Esophagus (tissue), 2 donors: ENCODE results near the gene MICAL3. TPM values are rescaled to one million over a fixed set of nuclear protein-coding genes. Genes with fewer than 3 reads are reported as not detected.
A peak's percentile ranks its signal among the peaks of the same experiment; 100 is the strongest.
"Not testable (repeated sequence)": the region's sequence is repeated elsewhere in the genome, so short reads cannot be mapped to it uniquely, and the experiment has no call there.

ENCODE experiments used
- H3K27ac ChIP-seq, 2 donors: one replicate each; pipeline ENCODE4 v1.5.1; 2013; ENCODE audit warnings: low read depth in 2 of 2, mild to moderate bottlenecking in 2 of 2, inconsistent platforms in 1 of 2, low read length in 1 of 2, moderate library complexity in 1 of 2
- H3K27me3 ChIP-seq, 2 donors: one replicate each; pipeline ENCODE4 v1.6.1; 2013; ENCODE audit warnings: low read length in 2 of 2, control low read depth in 1 of 2, mild to moderate bottlenecking in 1 of 2; ENCODE audit not compliant: insufficient read depth in 2 of 2, control insufficient read depth in 1 of 2
- H3K36me3 ChIP-seq, 2 donors: one replicate each; pipeline ENCODE4 v1.6.1; 2013; ENCODE audit warnings: low read length in 1 of 2; ENCODE audit not compliant: control insufficient read depth in 2 of 2, insufficient read depth in 2 of 2
- H3K4me1 ChIP-seq, 2 donors: one replicate each; pipeline ENCODE4 v1.6.1; 2013; ENCODE audit warnings: low read length in 1 of 2; ENCODE audit not compliant: control insufficient read depth in 2 of 2, insufficient read depth in 2 of 2
- H3K4me3 ChIP-seq, 2 donors: one replicate each; pipeline ENCODE4 v1.5.1; 2013; ENCODE audit warnings: low read length in 2 of 2, mild to moderate bottlenecking in 2 of 2, low read depth in 1 of 2, moderate library complexity in 1 of 2
- H3K9me3 ChIP-seq, 2 donors: one replicate each; pipeline ENCODE4 v1.6.1; 2013; ENCODE audit warnings: mild to moderate bottlenecking in 2 of 2, low read depth in 1 of 2, low read length in 1 of 2, moderate library complexity in 1 of 2; ENCODE audit not compliant: control insufficient read depth in 2 of 2, insufficient read depth in 1 of 2
- WGBS, 2 donors: extraction: QIAGEN DNeasy Blood & Tissue Kit; methylation state at CpG; one replicate each; pipeline ENCODE4 v1.1.7; 2013; 5-methylcytosine and 5-hydroxymethylcytosine counted together
- polyA plus RNA-seq, 2 donors: library from polyadenylated mRNA; stranded (reverse); fragments of 200-250 nt; gene quantifications; one replicate each; pipeline ENCODE4 v1.2.3, GENCODE V29; 2013
- donor health status: healthy with polysubstance abuse.
- donor health status: Bipolar disorder and iron deficiency.

Gene MICAL3, protein sequence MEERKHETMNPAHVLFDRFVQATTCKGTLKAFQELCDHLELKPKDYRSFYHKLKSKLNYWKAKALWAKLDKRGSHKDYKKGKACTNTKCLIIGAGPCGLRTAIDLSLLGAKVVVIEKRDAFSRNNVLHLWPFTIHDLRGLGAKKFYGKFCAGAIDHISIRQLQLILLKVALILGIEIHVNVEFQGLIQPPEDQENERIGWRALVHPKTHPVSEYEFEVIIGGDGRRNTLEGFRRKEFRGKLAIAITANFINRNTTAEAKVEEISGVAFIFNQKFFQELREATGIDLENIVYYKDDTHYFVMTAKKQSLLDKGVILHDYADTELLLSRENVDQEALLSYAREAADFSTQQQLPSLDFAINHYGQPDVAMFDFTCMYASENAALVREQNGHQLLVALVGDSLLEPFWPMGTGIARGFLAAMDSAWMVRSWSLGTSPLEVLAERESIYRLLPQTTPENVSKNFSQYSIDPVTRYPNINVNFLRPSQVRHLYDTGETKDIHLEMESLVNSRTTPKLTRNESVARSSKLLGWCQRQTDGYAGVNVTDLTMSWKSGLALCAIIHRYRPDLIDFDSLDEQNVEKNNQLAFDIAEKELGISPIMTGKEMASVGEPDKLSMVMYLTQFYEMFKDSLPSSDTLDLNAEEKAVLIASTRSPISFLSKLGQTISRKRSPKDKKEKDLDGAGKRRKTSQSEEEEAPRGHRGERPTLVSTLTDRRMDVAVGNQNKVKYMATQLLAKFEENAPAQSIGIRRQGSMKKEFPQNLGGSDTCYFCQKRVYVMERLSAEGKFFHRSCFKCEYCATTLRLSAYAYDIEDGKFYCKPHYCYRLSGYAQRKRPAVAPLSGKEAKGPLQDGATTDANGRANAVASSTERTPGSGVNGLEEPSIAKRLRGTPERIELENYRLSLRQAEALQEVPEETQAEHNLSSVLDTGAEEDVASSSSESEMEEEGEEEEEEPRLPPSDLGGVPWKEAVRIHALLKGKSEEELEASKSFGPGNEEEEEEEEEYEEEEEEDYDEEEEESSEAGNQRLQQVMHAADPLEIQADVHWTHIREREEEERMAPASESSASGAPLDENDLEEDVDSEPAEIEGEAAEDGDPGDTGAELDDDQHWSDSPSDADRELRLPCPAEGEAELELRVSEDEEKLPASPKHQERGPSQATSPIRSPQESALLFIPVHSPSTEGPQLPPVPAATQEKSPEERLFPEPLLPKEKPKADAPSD (N-terminal part only)
- polyA plus RNA-seq, result 10 to 100 TPM in 1 of 2 donors, 1 to 10 TPM in 1; 6.2 to 13.3 TPM

DNA sequence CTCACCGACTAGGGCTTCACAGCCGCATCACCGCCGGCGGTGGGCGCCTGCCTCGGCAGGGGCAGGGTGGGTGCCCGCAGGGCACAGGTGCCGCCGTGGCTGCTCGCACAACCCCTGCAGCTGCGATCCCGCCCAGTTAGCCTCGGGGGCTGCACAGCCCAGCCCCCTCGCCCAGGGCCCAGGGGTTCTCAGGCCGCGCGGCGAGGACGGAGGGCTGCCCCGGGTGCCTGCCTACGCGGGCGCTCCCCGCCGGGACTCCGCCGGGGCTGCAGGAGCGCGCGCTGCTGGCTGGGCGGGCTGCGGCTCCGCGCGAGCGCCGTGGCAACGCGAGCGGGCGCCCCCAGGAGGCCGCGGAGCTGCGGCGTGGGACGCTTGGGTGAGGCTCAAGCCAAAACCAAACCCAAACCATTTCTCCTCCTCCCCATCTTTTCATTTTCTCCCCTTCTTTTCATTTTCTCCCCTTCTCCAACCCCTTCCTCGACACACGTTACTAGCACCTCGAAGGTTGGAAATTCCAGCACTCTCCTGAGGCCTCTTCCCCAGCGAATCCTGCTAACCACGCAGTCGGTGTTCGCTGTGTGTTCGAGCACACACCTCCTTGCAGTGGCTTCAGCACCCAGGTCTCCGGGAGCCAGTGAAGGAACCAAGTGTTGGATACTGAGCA, at the start of gene MICAL3:
TSS of gene MICAL3 (minus strand) at position 286 of the 664 bp plus-strand sequence. CDS start 117,749 bp downstream, outside the sequence.
- peak within 1 kb of the TSS; percentile 66 to 85 for H3K27ac ChIP-seq
- no peaks in the 10 kb centered on the region for H3K9me3 ChIP-seq
- no peaks in the 10 kb centered on the region for H3K27me3 ChIP-seq
- no peaks in the 10 kb centered on the region for H3K36me3 ChIP-seq
- WGBS, 2 donors, result 1 to 2% methylated on average over 43 to 56 of the region's 56 CpGs
- H3K4me3 ChIP-seq, result peak within 1 kb of the TSS; percentile 69 to 77
- H3K4me1 ChIP-seq, result peaks cover 0 to 3% of the 10 kb centered on the region in 2 donors

DNA sequence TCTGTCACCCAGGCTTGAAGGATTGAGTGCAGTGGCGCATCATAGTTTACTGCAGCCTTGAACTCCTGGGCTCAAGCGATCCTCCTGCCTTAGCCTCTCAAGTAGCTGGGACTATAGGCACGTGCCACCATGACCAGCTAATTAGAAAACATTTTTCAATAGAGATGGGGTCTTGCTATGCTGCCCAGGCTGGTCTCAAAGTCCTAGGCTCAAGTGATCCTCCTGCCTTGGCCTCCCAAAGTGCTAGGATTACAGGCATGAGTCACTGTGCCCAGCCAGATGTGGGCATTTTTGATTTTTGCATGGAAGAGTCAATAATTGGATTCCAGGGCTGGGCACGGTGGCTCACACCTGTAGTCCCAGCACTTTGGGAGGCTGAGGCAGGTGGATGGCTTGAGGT, 49.6 kb upstream of the MICAL3 start:
- not testable (repeated sequence) for H3K4me1 ChIP-seq, H3K27me3 ChIP-seq, H3K36me3 ChIP-seq, H3K4me3 ChIP-seq, H3K9me3 ChIP-seq, H3K27ac ChIP-seq
- 88 to 90% methylated on average over 4 of the region's 4 CpGs for WGBS, 2 donors

- Histone ChIP-seq H3K27ac (no peak overlapping the region), H3K4me1 (peaks cover 2 to 5% of the 10 kb centered on the region in 2 donors), H3K4me3 (no peak overlapping the region), H3K9me3 (no peaks in the 10 kb centered on the region), H3K27me3 (no peaks in the 10 kb centered on the region), H3K36me3 (no peaks in the 10 kb centered on the region)
- 88 to 92% methylated on average over 2 of the region's 2 CpGs for WGBS, 2 donors
Observed at GRCh38 chr22:18073467-18073866, 49.1 kb upstream of the MICAL3 start.

DNA sequence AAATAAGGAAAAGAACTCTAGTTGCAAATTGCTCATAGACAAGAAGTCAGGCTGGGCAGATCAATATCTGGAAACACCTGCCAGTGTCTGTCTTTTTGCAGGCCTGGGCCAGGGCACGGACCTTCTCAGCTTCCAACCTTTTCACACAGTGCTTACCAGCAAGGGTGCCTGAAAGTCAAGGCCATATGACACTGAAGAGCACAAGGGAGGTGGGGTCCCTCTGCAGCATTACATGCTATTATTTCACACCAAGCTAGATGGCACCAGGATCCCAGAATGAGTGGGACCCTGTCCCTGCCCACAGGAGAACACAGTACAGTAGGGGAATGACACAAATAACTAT, 47.6 kb upstream of the MICAL3 start:
- Histone ChIP-seq H3K4me3 (no peak overlapping the region), H3K36me3 (no peaks in the 10 kb centered on the region), H3K27me3 (no peaks in the 10 kb centered on the region), H3K27ac (no peak overlapping the region), H3K9me3 (no peaks in the 10 kb centered on the region), H3K4me1 (peaks cover 2 to 5% of the 10 kb centered on the region in 2 donors)
- WGBS, 2 donors, result 70 to 84% methylated on average over 1 of the region's 1 CpG

DNA sequence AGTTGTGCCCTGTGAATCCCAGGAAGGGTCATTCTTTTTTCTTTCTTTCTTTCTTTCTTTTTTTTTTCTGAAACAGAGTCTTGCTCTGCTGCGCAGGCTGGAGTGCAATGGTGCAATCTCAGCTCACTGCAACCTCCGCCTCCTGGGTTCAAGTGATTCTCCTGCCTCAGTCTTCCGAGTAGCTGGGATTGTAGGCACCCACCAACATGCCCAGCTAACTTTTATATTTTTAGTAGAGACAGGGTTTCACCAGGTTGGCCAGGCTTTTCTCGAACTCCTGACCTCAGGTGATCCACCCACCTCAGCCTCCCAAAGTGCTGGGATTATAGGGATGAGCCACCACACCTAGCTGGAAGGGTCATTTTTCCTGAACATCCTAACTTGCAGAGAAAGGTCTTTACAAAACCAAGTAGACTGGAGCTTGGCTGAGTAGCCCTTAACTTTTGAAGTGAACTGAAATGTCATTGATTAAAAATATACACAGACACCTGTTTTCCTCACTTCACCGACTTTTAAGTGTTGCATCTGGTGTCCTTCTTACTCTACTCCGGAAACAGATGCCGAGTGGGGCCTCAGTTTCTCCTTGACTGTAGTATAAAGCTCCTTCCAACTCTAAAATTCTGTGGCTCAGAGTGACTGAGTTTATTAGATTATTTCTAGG, 47.1 kb upstream of the MICAL3 start:
- not testable (repeated sequence) for H3K9me3 ChIP-seq, H3K36me3 ChIP-seq, H3K4me1 ChIP-seq, H3K27me3 ChIP-seq, H3K4me3 ChIP-seq
- whole genome bisulfite sequencing, 2 donors, result 84 to 89% methylated on average over 7 of the region's 7 CpGs
- H3K27ac ChIP-seq, result peak overlapping the region in 1 of 2 donors; percentile 4

GRCh38 chr22:18070556-18071306, 46.4 kb upstream of the MICAL3 start:
- Histone ChIP-seq H3K9me3 (no peaks in the 10 kb centered on the region), H3K4me1 (peaks cover 2 to 5% of the 10 kb centered on the region in 2 donors), H3K4me3 (no peak overlapping the region), H3K27me3 (no peaks in the 10 kb centered on the region), H3K36me3 (no peaks in the 10 kb centered on the region), H3K27ac (peak overlapping the region in 1 of 2 donors; percentile 4)
- WGBS, 2 donors, result 55 to 58% methylated on average over 14 of the region's 14 CpGs

- no peak overlapping the region for H3K27ac ChIP-seq
- no peaks in the 10 kb centered on the region for H3K36me3 ChIP-seq
- 94 to 95% methylated on average over 4 of the region's 4 CpGs for WGBS, 2 donors
- H3K27me3 ChIP-seq, result no peaks in the 10 kb centered on the region
- no peak overlapping the region for H3K4me3 ChIP-seq
- no peaks in the 10 kb centered on the region for H3K9me3 ChIP-seq
- H3K4me1 ChIP-seq, result peaks cover 2 to 5% of the 10 kb centered on the region in 2 donors
Observed at GRCh38 chr22:18070041-18070440, 45.7 kb upstream of the MICAL3 start.

GRCh38 chr22:18069041-18069440, 44.7 kb upstream of the MICAL3 start:
- no peaks in the 10 kb centered on the region for H3K9me3 ChIP-seq
- H3K27ac ChIP-seq, result no peak overlapping the region
- H3K27me3 ChIP-seq, result no peaks in the 10 kb centered on the region
- no peaks in the 10 kb centered on the region for H3K36me3 ChIP-seq
- H3K4me1 ChIP-seq, result peaks cover 2 to 7% of the 10 kb centered on the region in 2 donors
- 67 to 77% methylated on average over 2 of the region's 2 CpGs for WGBS, 2 donors
- no peak overlapping the region for H3K4me3 ChIP-seq
